ENCODE measurements around the gene MPPED2.

Gene MPPED2

GRCh38 chr11:30586251-30587144 is at the start of gene MPPED2:
MPPED2 (minus strand) TSS chr11:30586353; CDS start chr11:30580373, 5,980 bp downstream.
- DNase-seq (ENCODE audit: low read depth, low spot score) = no peak

GRCh38 chr11:30635401-30635989 is 49.3 kb upstream of the MPPED2 start:
- DNase-seq (ENCODE audit: low read depth, low spot score) = no peak

DNA sequence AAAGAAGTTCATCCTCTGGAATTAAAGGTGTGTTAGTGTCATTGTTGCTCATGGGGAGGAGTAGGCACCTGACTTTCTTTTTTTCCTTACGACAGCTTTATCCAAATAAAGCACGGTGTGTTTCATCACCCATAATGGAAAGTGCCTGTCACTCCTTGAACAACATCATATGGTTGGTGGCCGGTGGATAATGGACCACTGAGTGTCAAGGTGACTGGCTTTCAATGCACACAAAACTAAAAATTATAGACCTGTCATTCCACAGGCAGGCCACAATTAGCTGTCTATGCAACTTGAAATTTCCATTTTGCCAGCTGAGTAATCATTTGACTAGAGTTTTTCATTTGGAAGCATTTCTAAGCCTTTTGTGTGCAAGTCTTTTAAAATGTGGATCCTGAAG is 45.0 kb upstream of the MPPED2 start:
- no peak for DNase-seq (ENCODE audit: low read depth, low spot score)

DNA sequence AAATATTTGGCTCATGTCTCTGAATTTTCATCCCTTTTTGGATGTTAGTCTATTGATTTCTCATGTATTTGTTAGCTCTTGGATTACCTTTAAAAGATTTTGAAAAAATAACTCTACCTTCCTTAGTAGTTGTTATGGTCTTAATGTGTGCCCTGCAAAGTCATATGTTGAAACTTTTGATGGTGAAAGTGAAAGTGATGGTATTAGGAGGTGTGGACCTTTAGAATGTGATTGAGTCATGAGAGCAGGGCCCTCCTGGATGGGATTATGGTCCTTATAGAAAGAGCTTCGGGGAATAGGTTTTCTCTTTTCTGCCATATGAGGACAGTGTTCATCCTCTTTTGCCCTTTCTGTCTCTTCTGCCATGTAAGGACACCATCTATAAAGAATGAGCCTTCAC is 33.6 kb upstream of the MPPED2 start:
- no peak for DNase-seq (ENCODE audit: low read depth, low spot score)

- DNase-seq (ENCODE audit: low read depth, low spot score) = no peak
These were observed 31.6 kb upstream of the MPPED2 start for GRCh38 chr11:30617762-30618161.

- DNase-seq (ENCODE audit: low read depth, low spot score) = no peak
These were observed 24.5 kb upstream of the MPPED2 start for GRCh38 chr11:30610628-30611027.

DNA sequence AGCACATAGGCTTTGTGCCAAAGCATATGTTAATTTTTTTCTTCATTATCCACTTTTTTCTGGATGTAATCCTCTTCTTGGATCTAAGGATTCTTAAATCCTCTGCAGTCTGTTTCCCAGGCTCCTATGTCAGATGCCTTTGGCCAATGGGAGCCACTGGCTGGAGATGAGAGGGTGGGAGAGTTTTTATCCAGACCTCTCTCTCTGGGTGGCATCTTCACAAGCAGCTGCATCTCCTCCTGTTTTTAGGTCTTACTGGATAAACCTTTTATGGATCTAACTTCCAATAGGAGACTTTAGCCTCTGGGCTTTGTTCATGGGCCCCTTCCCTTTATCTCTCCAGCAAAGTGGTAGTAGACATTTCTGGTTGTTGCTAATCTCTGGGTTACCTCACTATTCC is 22.4 kb upstream of the MPPED2 start:
- DNase-seq (ENCODE audit: low read depth, low spot score) = no peak

- DNase-seq (ENCODE audit: low read depth, low spot score) = no peak
These were observed 19.0 kb upstream of the MPPED2 start for GRCh38 chr11:30605036-30605605.

DNA sequence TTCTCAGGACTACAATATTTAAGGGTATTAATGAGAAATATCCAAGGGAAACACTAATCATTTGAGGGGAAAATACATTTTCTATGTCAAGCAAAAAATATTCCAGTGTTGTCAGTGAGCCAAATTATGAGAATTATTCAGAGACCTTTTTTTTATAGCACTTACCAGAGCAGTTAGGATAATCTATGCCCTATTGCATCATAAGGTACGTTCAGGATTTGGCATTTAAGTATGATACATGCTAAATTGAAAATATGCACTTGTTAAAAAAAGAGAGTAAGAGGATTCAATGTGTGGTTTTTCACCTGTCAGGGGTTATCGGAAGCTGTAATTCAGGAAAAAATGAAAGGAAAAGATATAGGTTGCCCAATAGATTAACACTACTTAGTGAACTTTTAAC is 17.2 kb upstream of the MPPED2 start:
- DNase-seq (ENCODE audit: low read depth, low spot score) = no peak

GRCh38 chr11:30596832-30597231 is 10.7 kb upstream of the MPPED2 start:
- DNase-seq (ENCODE audit: low read depth, low spot score) = no peak

GRCh38 chr11:30595934-30596333 is 9.8 kb upstream of the MPPED2 start:
- DNase-seq (ENCODE audit: low read depth, low spot score) = no peak

DNA sequence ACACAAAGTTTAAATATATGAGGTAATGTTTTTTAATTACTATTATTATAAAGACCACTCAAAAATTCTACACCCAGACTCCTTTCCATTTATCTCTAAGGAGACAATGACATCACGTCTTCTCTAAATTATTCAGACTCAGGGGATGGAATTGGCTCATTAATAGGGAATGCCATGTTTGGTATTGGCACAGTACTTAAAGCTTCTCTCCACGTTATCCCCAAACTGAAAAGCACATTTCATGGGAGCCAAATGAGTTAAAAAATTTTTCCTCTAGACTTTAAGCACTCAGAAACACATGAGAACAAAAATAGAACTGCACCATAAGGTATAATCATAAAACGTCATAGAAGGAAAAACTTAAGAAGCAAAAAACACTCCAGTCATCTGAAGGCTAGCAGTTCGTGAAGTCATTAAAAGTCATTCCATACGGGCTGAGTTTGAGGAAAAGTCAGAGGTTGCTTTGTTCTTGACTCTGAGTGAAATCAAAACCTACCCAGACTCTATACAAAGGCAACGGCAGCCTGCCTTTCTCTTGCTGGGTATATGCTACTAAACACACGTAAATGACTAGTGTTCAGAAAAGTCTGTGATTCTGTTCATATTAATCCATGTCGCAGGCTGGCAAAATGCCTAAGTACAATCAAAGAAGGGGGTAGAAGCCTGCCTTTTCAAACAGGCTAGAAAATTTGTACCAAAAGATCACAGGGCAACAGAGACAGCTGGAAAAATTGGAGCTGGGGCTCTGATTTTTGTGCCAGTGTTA is 8.7 kb upstream of the MPPED2 start:
- no peak for DNase-seq (ENCODE audit: low read depth, low spot score)

DNA sequence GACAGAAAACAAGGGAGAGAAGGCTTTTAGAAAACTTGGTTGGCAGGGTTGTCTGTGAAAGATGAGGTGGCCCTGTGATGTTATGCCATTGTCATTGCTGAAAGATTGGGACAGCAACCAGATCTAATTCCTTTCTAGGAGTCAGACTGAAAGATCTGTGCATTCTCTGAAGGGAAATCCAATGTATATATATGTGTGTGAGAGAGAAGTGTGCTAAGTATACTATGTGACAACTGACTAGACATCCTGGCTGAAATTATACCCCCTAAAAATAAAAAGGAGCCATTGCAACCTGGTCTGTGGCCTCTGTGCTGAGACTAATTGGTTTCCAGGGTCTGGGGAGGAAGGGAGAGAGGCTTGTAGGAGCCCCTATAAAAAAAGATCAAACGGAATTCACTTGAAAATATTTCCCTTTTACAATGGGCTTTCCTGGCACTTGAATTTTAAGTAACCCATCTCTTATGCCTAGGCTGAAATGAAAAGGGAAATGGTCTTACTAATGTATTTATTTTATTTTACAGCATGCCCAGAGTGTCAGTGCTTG is 1.2 kb upstream of the MPPED2 start:
- no peak for DNase-seq (ENCODE audit: low read depth, low spot score)

- no peak for DNase-seq (ENCODE audit: low read depth, low spot score)
These were observed 282 bp downstream of the MPPED2 start for GRCh38 chr11:30585892-30586250.

DNA sequence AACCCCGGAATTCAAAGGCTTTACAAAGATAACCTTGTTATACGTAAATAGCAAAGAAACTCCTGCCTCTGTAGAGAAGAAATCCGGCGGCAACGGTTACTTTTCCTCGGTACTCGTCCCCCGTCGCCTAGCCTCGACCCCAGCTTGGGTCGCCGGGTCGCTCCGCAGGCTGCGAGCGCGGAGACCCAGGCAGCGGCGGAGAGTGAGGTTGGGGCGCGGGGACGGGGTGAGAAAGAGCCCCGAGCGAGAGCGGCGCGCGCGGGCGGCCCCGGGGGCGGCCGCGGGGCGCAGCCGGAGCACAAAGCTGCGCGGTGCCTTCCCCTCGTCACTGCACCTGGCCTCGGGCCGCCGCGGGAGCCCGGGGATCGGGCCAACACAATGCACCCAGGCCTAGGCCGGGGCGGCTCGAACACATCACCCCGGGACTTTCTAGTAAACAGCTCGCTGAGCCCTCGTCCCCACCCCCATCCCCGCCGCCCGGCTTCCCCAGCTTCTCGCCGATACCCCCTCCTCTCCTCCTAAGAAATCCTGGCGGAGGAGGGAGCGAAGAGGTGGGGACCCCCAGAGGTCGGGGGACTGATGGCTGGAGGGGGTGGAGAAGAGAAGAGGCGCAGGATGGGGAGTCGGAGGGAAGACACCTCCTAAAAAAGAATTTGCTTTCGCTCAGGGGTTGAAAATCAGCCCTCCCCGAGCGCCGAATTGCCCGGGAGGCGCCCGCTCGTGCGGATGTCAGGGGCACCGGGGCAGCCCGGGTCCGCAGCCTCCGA is 845 bp downstream of the MPPED2 start:
- no peak for DNase-seq (ENCODE audit: low read depth, low spot score)

- DNase-seq (ENCODE audit: low read depth, low spot score) = no peak
These were observed 2.5 kb downstream of the MPPED2 start for GRCh38 chr11:30583476-30584280.

DNA sequence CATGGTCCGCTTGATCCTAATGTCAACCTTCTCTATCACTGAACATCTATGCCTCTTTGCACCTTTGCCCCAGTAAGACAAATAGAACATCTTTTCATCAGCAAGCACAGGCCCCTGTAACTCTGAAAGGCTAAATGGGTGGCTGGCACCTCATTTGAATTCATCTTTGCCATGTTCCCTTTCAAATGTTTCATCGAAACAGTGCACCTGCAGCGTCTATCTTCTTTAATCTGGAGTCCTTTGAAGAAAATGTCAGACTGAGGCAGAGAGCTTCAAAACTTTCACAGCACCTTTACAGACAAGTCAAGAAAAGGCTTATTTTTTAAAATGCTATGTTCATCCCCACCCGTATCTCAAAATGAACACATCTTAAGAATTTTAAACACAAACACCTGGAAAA is 3.4 kb downstream of the MPPED2 start:
- DNase-seq (ENCODE audit: low read depth, low spot score) = no peak

DNA sequence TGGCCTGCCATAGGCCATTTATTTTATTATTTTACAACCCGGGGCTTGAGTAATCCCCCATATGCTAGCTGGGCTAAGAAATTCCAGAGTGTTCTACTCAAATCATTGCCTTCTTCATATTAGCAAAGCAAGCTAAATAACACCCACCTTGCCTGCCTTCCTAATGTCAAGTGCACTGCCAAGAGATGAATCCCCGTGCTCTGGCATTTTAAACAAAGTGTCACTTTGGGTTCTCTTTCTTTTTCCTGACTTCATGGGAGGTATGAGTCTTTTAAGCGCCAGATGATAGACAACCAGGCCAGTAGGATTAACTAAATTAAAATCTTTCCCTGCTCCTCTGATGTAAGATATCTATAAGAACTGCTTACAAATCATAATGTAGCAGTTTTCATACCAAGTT is 4.5 kb downstream of the MPPED2 start:
- DNase-seq (ENCODE audit: low read depth, low spot score) = no peak

GRCh38 chr11:30580573-30580972 is 5.6 kb downstream of the MPPED2 start:
- DNase-seq (ENCODE audit: low read depth, low spot score) = no peak

- DNase-seq (ENCODE audit: low read depth, low spot score) = no peak
These were observed 6.6 kb downstream of the MPPED2 start for GRCh38 chr11:30579415-30580175.
